B cell (primary cell): ENCODE results near the gene PACSIN2. TPM values are rescaled to one million over a fixed set of nuclear protein-coding genes. Genes with fewer than 3 reads are reported as not detected.

Experiments
- ATAC-seq: fragments of 200-7000 bp; cut with Tn5 transposase; one replicate; pipeline ENCODE4 v1.10.0; 2021; ENCODE audit warnings: low read depth, mild to moderate bottlenecking, moderate number of reproducible peaks, moderate library complexity
- CTCF ChIA-PET: fragments of 350-600 bp; sonication (Branson Sonifier 250); formaldehyde crosslinking; loops from one replicate; lab custom pipeline; 2021; ENCODE audit warnings: antibody characterized with exemption, inconsistent platforms; lab: Charles Lee
- POLR2A ChIA-PET: fragments of 350-600 bp; sonication (Branson Sonifier 250); formaldehyde crosslinking; loops from one replicate; lab custom pipeline; 2021; ENCODE audit warnings: antibody characterized with exemption; lab: Charles Lee
- DNase-seq: peaks from one replicate; pipeline ENCODE4 v3.0.0; 2013
- H2AFZ ChIP-seq: 2 replicates; pipeline ENCODE4 v1.6.1; 2012; ENCODE audit warnings: mild to moderate bottlenecking, low read depth, low read length; ENCODE audit not compliant: insufficient read depth, poor library complexity, severe bottlenecking
- H3K27ac ChIP-seq, 2 donors: 1 replicate in 1 of 2; 2 replicates in 1 of 2; pipeline ENCODE4 v1.5.1; 2012 to 2013; ENCODE audit warnings: low read length in 2 of 2, mild to moderate bottlenecking in 2 of 2, moderate library complexity in 1 of 2
- H3K27me3 ChIP-seq, 4 experiments: fragments of 200-600 bp in 1 of 4; sonication (generic) in 1 of 4; replicated peaks in 1 of 4; 1 replicate in 2 of 4; 2 replicates in 2 of 4; pipeline versions ENCODE4 v1.6.1 to v1.7.0; 2013 to 2016; ENCODE audit warnings: low read length in 3 of 4, mild to moderate bottlenecking in 2 of 4, mixed read lengths in 1 of 4, moderate library complexity in 1 of 4; ENCODE audit not compliant: insufficient read depth in 4 of 4, control insufficient read depth in 3 of 4; ENCODE audit errors: control extremely low read depth in 1 of 4
- H3K36me3 ChIP-seq, 2 experiments: replicated peaks in 1 of 2; 1 replicate in 1 of 2; 2 replicates in 1 of 2; pipeline versions ENCODE4 v1.6.1 to v1.7.1; 2013; ENCODE audit warnings: low read length in 1 of 2; ENCODE audit not compliant: insufficient read depth in 2 of 2, control insufficient read depth in 1 of 2; ENCODE audit errors: control extremely low read depth in 1 of 2, extremely low read depth in 1 of 2
- H3K4me1 ChIP-seq, 2 donors: fragments of 200-600 bp in 1 of 2; sonication (generic) in 1 of 2; 1 replicate in 1 of 2; 2 replicates in 1 of 2; pipeline versions ENCODE4 v1.5.1 to v1.6.1; 2013 to 2017; ENCODE audit warnings: low read length in 2 of 2; ENCODE audit not compliant: control insufficient read depth in 2 of 2, insufficient read depth in 2 of 2
- H3K4me2 ChIP-seq: replicated peaks from 2 replicates; pipeline ENCODE3; 2012; ENCODE audit warnings: mild to moderate bottlenecking, low read depth, low read length; ENCODE audit not compliant: poor library complexity, severe bottlenecking
- H3K4me3 ChIP-seq, 5 experiments: fragments of 200-600 bp in 1 of 5; sonication (generic) in 1 of 5; 1 replicate in 3 of 5; 2 replicates in 2 of 5; pipeline versions ENCODE4 v1.5.1 to v1.7.0; 2011 to 2016; ENCODE audit warnings: low read length in 4 of 5, mild to moderate bottlenecking in 4 of 5, low read depth in 2 of 5, control low read depth in 1 of 5, moderate library complexity in 1 of 5; ENCODE audit not compliant: insufficient read depth in 1 of 5; ENCODE audit errors: control extremely low read depth in 1 of 5, extremely low read depth in 1 of 5
- H3K79me2 ChIP-seq: fragments of 200-600 bp; sonication (generic); one replicate; pipeline ENCODE4 v1.6.0; 2016; ENCODE audit warnings: low read length; ENCODE audit not compliant: control insufficient read depth, insufficient read depth
- H3K9ac ChIP-seq: fragments of 200-600 bp; sonication (generic); 2 replicates; pipeline ENCODE4 v1.6.1; 2017; ENCODE audit warnings: mild to moderate bottlenecking, low read length, moderate library complexity
- H3K9me3 ChIP-seq, 3 donors: one replicate each; pipeline versions ENCODE4 v1.6.1 to v1.7.1; 2013; ENCODE audit warnings: low read length in 2 of 3; ENCODE audit not compliant: control insufficient read depth in 2 of 3, insufficient read depth in 1 of 3; ENCODE audit errors: control extremely low read depth in 1 of 3
- H4K20me1 ChIP-seq: 2 replicates; pipeline ENCODE4 v1.6.0; 2012; ENCODE audit warnings: mild to moderate bottlenecking, low read length; ENCODE audit not compliant: insufficient read depth, control insufficient read depth, poor library complexity, severe bottlenecking
- H3K27ac Mint-ChIP-seq: one replicate; pipeline ENCODE4 v1.8.0; 2021; ENCODE audit warnings: mixed read lengths
- H3K27me3 Mint-ChIP-seq: one replicate; pipeline ENCODE4 v1.8.0; 2021; ENCODE audit warnings: mixed read lengths
- H3K4me1 Mint-ChIP-seq: one replicate; pipeline ENCODE4 v1.8.0; 2021; ENCODE audit warnings: mixed read lengths
- H3K4me3 Mint-ChIP-seq: one replicate; pipeline ENCODE4 v1.8.0; 2021; ENCODE audit warnings: mixed read lengths
- H3K9me3 Mint-ChIP-seq: one replicate; pipeline ENCODE4 v1.8.0; 2022; ENCODE audit warnings: mixed read lengths; ENCODE audit not compliant: insufficient read depth
- CTCF ChIP-seq: fragments of 200-600 bp; IDR thresholded peaks from one replicate; pipeline ENCODE4 v1.8.0; 2022; ENCODE audit warnings: antibody characterized with exemption, mild to moderate bottlenecking
- EZH2 ChIP-seq: IDR thresholded peaks from 2 replicates; pipeline ENCODE4 v1.6.1; 2012; ENCODE audit warnings: borderline replicate concordance, low read depth, mild to moderate bottlenecking, moderate library complexity, low read length; ENCODE audit not compliant: insufficient read depth, poor library complexity, severe bottlenecking
- WGBS: methylation state at CpG from one replicate; pipeline ENCODE4 v1.1.5; 2013; ENCODE audit warnings: missing lambda C conversion rate; ENCODE audit not compliant: insufficient coverage; 5-methylcytosine and 5-hydroxymethylcytosine counted together
- intact Hi-C: fragments of 100-400 bp; cut with micrococcal nuclease; formaldehyde crosslinking; loops from one replicate; pipeline ENCODE4 v1.10.0; 2022
- polyA plus RNA-seq: library from polyadenylated mRNA; depleted of rRNA; stranded (reverse); fragments of >200 nt; gene quantifications from 2 replicates; pipeline ENCODE4 v1.2.3, GENCODE V29; 2012
- total RNA-seq, 2 donors: library from RNA; stranded (reverse); fragments of 120-200 nt in 1 of 2; gene quantifications; 1 replicate in 1 of 2; 2 replicates in 1 of 2; pipeline versions ENCODE4 v1.2.3 to v1.2.4, GENCODE V29; 2013 to 2022

The PACSIN2 gene
- total and polyA plus RNA-seq, 2 donors (not counting 1 experiment from before 2014, with no cell fraction given): 26.9 to 59.3 TPM

DNA sequence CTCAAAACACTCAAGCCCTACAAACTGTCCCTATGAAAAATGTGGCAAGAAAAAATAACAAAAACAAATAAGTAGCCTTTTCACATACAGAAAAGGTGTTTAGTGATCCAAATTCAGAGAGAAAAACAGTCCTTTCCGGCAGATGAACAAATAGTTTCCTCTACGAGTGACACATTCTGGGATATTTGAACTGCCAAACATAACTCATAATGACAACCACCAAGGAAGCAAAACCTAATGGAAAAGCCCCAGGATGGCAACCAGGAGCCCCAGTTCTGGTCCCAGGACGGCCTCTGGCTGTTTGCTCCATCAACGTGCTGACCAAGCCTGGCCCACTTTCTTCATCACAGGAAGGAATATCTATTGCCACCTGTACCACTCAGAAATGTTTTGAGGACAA is 6.0 kb downstream of the PACSIN2 start:
- TF ChIP-seq EZH2: no peak
- TF ChIP-seq CTCF: no peak
- Histone ChIP-seq H3K9ac (no peak overlapping the region), H3K36me3 (no peaks in the 10 kb centered on the region), H3K4me1 (peaks cover 27 to 35% of the 10 kb centered on the region in 2 donors), H3K79me2 (peaks cover 98% of the 10 kb centered on the region), H3K27me3 (no peaks in the 10 kb centered on the region), H2AFZ (no peak overlapping the region), H3K4me3 (no peak overlapping the region), H4K20me1 (peaks cover 82% of the 10 kb centered on the region), H3K9me3 (no peaks in the 10 kb centered on the region), H3K27ac (no peak overlapping the region), H3K4me2 (no peak overlapping the region)
- 100% methylated on average over 2 of the region's 4 CpGs for WGBS
- intact Hi-C loops: no loop called here
- Mint-ChIP-seq H3K9me3 (no peaks in the 10 kb centered on the region), H3K4me3 (no peak overlapping the region), H3K27ac (no peak overlapping the region), H3K27me3 (no peaks in the 10 kb centered on the region), H3K4me1 (peaks cover 62% of the 10 kb centered on the region)
- no peak for DNase-seq
- POLR2A ChIA-PET: no interaction called here
- no peak for ATAC-seq
- CTCF ChIA-PET: no interaction called here

GRCh38 chr22:43008509-43008908 is 6.4 kb downstream of the PACSIN2 start:
- Histone ChIP-seq H3K9me3 (no peaks in the 10 kb centered on the region), H3K4me1 (peaks cover 23 to 31% of the 10 kb centered on the region in 2 donors), H3K4me2 (no peak overlapping the region), H3K79me2 (peaks cover 98% of the 10 kb centered on the region), H3K27me3 (no peaks in the 10 kb centered on the region), H4K20me1 (peaks cover 82% of the 10 kb centered on the region), H3K4me3 (no peak overlapping the region), H3K36me3 (no peaks in the 10 kb centered on the region), H3K27ac (no peak overlapping the region), H3K9ac (no peak overlapping the region), H2AFZ (no peak overlapping the region)
- Mint-ChIP-seq H3K4me1 (peaks cover 62% of the 10 kb centered on the region), H3K4me3 (no peak overlapping the region), H3K27me3 (no peaks in the 10 kb centered on the region), H3K27ac (no peak overlapping the region), H3K9me3 (no peaks in the 10 kb centered on the region)
- no peak for ATAC-seq
- WGBS: no CpG with 5 or more reads among the region's 4 CpGs
- POLR2A ChIA-PET: interaction anchor here (0.8 kb wide), 1 partner anchor 9 kb away, joined by 3 read pairs; no protein-coding TSS in a partner anchor
- intact Hi-C loops: no loop called here
- TF ChIP-seq CTCF (no peak), EZH2 (no peak)
- CTCF ChIA-PET: no interaction called here
- no peak for DNase-seq
